ENCODE measurements around the gene HSPA9.
"Not testable (repeated sequence)": the region's sequence is repeated elsewhere in the genome, so short reads cannot be mapped to it uniquely, and the experiment has no call there.

Gene HSPA9

DNA sequence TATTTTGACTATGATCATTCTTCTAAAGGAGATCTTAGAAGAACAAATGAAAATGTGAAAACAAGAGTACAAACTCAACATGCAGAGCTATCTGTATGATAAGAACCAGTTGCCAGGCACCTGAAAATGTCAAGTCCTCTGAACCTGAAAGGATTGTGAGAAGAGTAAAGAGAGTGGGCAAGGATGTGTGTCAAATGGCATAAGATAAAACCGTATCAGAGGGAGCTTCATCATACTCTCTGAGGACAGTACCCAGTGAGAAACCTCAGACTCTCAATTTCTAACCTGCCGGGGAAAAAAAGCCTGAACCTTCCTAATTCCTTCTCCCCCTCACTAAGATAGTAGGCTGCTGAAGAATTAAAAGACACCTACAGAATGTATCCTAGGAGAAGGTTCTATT is 39.0 kb downstream of the HSPA9 start:
- in situ Hi-C loops (cut with MboI; ENCODE audit: low sequenced_read_pairs) = no loop called here

DNA sequence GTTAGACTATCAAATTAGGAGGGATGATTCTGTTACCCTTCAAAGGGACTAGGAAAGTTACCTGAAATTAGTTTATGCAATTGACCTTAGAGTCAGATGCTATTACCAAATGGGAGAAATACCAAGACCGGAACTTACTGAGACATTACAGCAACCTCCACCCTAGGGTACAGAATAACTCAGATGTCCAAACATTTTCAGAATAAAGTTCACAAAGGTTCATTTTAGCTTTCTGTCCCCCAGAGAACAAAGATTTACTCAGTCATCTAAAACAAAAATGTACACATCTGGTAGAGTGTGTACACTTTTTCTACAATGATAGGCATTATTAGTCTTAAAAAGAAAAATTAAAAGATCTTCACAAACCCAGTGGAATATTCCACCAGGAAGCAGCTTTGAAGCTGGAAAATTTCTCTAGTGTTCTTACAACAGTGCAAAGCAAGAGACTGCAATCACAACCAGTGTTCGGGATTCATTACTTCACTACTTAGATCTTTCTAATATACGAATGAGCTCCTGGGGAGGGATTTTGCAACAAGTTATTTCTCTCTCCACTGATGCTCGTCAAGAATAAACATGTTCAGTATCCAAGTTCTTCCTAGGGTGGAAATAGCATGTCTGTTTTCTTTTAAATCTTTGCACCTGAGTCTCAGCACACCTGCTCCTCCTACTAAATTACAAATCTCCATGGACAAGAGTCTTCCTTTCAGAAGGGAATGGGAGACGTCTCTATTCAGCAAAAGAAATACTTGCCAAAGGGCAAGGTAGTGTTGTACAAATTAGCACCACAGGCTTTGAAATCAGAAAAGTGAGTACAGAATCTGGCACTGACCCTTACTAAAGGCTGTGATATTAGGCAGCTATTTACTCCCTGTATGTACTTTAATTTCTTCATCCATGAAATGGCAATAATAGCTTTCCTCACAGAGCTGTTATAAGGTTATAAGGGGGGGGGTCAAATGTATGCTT is 40.9 kb downstream of the HSPA9 start:
- in situ Hi-C loops (cut with MboI; ENCODE audit: low sequenced_read_pairs) = no loop called here

DNA sequence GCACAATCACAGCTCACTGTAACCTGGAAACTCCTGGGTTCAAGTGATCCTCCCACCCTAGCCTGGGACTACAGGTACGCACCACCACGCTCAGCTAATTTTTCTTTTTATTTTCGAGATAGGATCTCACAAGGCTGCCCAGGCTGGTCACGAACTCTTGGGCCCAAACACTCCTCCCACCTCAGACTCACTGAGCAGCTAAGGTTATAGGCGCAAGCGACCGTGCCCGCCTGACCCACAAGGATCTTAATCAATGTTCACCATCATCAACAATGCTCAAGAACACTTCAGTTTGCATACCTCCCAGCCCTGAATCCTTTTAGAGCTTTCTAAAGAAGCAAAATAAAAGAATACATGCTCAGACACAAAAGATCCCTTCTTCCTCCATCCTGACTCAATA is 45.4 kb downstream of the HSPA9 start:
- in situ Hi-C loops (cut with MboI; ENCODE audit: low sequenced_read_pairs) = no loop called here

DNA sequence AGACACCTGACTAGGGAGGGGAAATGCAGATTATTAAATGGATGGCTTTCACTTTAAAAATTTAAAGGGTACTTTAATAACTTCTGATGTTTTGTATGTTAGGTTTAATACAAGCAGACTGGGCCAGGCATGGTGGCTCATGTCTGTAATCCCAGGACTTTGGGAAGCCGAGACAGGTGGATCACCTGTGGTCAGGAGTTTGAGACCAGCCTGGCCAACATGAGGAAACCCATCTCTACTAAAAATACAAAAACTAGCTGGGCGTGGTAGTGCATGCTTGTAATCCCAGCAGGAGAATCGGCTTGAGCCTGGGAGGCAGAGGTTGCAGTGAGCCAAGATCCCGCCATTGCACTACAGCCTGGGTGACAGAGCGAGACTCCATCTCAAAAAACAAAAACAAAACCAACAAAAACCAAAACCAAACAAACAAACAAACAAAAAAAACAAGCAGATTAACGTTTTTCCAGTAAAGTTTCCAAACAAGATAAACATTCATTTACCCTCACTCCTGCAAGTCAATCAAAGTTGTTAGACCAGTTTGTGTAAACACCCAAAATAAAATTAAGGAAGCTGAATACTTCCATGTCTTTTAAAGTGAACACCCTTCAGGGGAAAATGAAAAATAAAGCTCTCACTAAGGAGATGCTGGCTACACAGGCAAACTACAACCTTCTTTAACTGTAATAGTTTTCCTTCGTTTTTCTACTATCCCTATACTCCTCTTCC is 46.3 kb downstream of the HSPA9 start:
- in situ Hi-C loops (cut with MboI; ENCODE audit: low sequenced_read_pairs) = no loop called here

DNA sequence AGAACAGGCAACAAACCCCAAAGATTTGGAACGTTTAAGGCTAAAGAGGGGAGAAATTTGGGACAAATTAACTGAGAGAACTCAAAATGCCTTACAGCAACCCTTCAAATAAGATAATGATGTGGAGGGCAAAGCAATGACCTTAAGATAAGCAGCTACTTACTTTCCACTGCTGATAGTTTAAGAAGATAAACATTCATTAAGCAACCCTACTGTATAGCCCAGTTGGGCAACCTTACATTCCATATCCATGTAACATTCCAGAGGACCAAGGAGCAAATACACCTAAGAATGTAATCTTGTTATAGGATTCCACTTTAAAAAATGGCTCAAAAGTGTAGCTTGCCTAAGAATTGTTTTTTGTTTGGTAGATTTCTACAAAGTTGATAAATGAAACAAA is 47.0 kb downstream of the HSPA9 start:
- in situ Hi-C loops (cut with MboI; ENCODE audit: low sequenced_read_pairs) = no loop called here

DNA sequence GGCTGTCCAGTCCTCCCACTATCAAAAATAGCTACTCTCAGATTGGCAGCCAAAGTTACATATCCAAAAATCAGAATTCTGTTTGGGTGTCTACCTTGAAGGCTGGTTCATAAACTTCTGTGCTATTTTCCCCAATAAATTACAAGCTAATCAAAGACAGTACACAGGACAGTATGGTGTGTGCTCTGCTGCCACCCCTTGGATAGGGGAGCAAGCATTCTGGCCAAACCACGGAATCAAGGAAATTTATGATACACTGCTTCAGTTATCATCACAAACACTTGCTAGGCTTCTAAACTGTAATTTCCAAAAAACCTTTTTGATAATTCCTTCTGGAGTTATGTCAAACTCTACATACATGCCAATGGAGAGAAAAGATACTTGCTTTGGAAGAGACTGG is 48.0 kb downstream of the HSPA9 start:
- in situ Hi-C loops (cut with MboI; ENCODE audit: low sequenced_read_pairs) = no loop called here

DNA sequence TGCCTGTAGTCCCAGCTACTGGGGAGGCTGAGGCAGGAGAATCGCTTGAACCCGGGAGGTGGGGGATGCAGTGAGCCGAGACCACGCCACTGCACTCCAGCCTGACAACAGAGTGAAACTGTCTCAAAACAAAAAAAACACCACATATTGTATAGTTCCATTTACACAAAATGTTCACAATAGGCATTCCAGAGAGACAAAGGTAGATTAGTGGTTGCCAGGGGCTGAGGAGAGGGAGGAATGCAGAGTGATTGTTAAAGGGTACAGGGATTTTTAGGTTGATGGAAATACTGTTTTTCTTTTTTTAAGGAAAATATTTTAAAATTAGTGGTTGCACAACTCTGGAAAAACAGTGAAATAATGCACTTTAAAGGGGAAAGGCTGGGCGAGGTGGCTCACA is 51.8 kb downstream of the HSPA9 start:
- in situ Hi-C loops (cut with MboI; ENCODE audit: low sequenced_read_pairs) = no loop called here

DNA sequence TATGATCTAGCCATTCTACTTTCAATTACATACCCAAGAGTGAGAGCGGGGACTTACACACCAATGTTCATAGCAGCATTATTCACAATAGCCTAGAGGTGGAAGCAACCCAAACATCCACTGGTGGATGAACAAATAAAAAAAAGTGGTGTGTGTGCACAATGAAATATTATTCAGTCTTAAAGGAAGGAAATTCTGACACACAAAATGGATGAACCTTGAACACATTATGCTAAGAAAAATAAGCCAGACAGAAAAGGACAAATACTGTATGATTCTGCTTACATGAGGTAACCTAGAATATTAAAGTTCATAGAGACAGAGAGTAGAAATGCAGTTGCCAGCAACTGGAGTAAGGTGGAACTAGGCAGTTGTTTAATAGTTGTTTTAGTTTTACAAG is 54.2 kb downstream of the HSPA9 start:
- in situ Hi-C loops (cut with MboI; ENCODE audit: low sequenced_read_pairs) = no loop called here

DNA sequence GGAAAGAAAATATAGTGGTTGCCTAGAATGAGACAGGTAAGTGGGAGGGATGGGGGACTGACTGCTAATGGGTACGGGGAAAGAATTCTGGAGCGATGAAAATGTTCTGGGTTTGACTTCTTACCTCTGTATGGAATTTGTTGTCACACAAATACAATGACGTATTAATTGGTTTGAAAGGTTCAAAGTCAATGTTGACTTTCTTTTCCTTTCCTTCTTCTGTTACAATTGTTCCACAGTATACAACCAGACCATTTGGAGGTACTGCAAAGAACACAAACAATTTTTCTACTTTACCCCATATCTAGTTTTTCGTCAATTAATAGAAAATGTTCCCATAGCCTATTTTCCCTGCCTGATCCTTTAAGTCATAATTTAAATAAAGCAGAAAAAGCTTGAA is 57.8 kb downstream of the HSPA9 start:
- in situ Hi-C loops (cut with MboI; ENCODE audit: low sequenced_read_pairs) = no loop called here

DNA sequence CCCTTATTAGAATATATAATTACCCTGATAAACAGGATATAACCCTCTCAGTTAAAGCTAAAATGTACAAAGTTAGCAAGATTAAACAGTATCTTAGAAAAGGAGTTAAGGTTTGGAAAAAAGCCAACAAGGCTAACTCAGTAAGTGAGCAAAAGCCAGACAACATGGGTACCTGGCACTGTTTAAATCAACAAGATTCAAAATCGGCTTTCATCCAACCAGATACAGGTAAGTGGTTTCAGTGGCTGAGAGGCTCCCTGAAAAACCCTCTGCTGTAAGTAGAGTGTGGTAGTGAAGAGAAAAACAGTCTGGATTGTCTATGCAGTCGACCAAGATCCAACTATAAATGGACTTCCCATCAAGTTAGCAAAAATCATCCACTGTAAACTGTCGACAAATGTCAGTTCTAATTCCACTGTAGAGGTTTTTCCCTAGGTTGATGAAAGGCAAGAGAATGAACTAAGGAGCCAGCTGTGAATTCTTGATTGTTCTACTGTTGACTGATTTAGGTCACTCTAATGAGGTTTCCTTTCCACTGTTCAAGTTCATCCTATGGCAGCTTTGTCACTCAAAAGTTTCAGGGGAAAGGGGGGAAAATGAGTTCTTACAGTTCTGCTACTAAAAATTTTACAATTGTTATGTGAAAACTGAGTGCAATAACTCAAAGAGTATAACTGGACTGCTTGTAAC is 59.5 kb downstream of the HSPA9 start:
- in situ Hi-C loops (cut with MboI; ENCODE audit: low sequenced_read_pairs) = no loop called here

DNA sequence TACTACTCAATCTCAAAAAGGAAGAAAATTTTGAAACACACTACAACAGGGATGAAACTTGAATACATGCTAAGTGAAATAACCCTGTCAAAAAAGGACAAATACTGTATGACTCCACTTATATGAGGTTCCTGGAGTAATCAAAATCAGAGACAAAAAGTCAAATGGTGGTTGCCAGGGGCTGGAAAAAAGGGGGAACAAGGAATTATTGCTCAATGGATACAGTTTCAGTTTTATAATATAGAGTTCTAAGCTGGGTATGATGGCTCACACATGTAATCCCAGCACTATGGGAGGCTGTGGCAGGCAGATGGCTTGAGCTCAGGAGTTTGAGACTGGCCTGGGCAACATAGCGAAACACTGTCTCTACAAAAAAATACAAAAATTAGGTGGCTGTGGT is 61.2 kb downstream of the HSPA9 start:
- in situ Hi-C loops (cut with MboI; ENCODE audit: low sequenced_read_pairs) = no loop called here

DNA sequence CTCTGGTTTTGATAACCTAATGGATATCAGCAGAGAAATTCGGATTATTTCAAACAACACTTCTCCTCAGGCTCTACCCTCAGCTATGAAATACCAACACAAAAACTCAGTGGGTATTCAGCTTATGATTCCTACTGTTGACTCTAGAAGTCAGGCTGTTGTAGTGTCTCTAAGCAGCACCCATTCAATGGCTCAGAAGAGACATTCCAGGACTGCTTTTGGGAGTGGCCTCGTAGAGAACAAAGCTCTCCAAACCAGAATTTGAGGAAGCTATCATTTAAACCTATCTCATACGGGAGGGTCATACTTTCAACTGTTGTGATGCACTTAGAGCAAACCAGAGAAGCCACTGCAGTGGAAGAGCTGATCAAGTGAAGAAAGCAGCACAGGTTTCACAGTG is 66.2 kb downstream of the HSPA9 start:
- in situ Hi-C loops (cut with MboI; ENCODE audit: low sequenced_read_pairs) = no loop called here

DNA sequence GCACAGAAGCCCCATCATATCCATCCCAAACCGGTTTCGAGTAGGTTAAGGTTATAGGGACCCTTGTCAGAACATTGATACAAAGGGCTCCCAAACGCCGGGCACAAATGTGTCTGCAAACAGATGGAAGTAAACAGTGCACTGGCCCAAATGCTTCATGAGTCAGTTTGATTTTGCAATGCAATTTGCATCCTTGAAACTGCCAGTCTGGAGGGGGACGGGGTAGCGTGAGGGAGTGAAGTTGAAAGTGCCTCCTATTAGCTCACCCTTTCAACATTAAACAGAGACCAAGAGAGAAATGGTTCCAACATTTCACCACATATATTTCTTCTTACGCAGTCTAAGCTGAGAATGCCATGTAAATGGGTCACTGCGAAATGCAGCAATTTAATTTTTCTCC is 67.7 kb downstream of the HSPA9 start:
- in situ Hi-C loops (cut with MboI; ENCODE audit: low sequenced_read_pairs) = not testable (repeated sequence)

DNA sequence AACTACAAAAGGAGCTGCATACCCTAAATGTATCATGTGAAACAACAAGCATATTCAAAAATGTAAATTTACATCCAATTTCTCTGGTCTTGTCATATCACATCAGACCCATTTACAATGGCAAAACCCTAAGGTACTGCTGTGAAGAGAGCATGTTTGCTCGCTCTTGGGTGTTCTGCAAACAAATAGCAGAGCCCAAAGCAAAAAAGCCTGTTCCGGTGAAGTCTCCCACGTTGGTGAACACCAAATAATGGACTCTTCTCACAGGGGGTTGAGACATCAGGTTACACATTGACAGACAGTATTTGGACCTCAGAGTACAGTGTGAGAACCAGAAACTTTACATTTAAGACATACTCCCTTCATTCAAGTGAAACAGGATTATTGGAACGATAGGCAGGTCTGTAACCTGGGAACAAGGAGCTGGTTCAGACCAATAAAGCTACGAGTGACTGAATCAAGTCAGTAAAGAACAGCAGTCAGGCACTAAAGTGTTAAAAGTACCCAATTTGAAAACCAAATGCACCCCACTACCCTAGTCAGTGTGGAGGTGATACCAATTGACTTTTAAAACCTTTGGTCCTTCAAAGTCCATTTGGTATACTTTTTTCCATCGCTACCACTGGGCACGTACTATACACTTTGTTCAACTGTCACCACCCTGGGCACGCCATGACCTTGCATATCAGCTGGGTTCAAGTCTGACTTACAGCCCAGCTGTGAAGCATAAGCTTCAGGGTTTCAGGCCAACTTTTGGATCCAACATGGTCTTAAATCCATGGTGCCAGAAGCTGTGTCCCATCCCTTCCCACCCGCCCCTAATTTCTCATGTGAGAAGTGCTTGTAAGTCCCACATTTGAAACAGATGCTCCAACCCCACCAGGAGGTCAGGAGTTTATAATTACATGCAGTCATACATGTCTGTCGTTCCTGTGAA is 68.6 kb downstream of the HSPA9 start:
- in situ Hi-C loops (cut with MboI; ENCODE audit: low sequenced_read_pairs) = no loop called here

DNA sequence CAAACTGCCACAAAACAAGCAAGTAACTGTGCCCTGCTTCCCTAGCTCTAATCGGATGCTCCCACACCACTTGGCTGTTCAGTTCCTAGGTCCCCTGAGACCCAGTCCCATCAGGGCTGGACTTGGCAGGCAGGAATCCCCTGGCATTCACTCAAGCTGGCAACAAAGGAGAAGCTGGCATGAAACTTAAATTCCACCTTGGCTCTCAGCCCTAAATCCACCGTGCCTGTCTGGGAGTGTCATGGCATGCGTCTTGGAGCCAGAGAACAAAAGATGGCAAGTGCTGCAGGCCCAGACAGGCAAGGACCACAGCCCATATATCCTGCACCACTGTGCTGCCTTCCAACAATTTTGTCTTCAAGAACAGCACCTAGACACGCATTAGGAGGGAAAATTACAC is 70.4 kb downstream of the HSPA9 start:
- in situ Hi-C loops (cut with MboI; ENCODE audit: low sequenced_read_pairs) = no loop called here

Data from hTERT RPE-1 (cell line).